ENCODE measurements around the gene PTPN6.

PTPN6 gene

GRCh38 chr12:6942331-6942665, 8.9 kb upstream of the PTPN6 start:
- FAIRE-seq: no peak

GRCh38 chr12:6943389-6943721, 7.8 kb upstream of the PTPN6 start:
- FAIRE-seq: peak; percentile 97

GRCh38 chr12:6943722-6944380, 7.3 kb upstream of the PTPN6 start, which contains the start of the genes C12orf57 and RNU7-1:
C12orf57 (plus strand) TSS chr12:6944022; CDS start chr12:6944122, 100 bp downstream.
RNU7-1 (plus strand) TSS chr12:6943816.
- no peak for FAIRE-seq

- FAIRE-seq: peak; percentile 87
Observed at GRCh38 chr12:6944381-6945186, 6.6 kb upstream of the PTPN6 start.

GRCh38 chr12:6945613-6946012, 5.5 kb upstream of the PTPN6 start:
- FAIRE-seq: no peak

GRCh38 chr12:6946033-6946919, 4.9 kb upstream of the PTPN6 start:
- FAIRE-seq: no peak

- FAIRE-seq: no peak
Observed at GRCh38 chr12:6946920-6947374, 4.2 kb upstream of the PTPN6 start.

GRCh38 chr12:6947615-6948014, 3.5 kb upstream of the PTPN6 start:
- FAIRE-seq: no peak

GRCh38 chr12:6948873-6949594, 2.1 kb upstream of the PTPN6 start:
- no peak for FAIRE-seq

GRCh38 chr12:6950401-6950801, 755 bp upstream of the PTPN6 start:
- no peak for FAIRE-seq

GRCh38 chr12:6951551-6952120, 480 bp downstream of the PTPN6 start:
- no peak for FAIRE-seq

GRCh38 chr12:6952121-6952862, 1.1 kb downstream of the PTPN6 start:
- FAIRE-seq: no peak

GRCh38 chr12:6952863-6953441, 1.8 kb downstream of the PTPN6 start:
- FAIRE-seq: no peak

GRCh38 chr12:6953442-6954315, 2.5 kb downstream of the PTPN6 start:
- FAIRE-seq: no peak

- FAIRE-seq: no peak
Observed at GRCh38 chr12:6954316-6955107, 3.4 kb downstream of the PTPN6 start.

- FAIRE-seq: no peak
Observed at GRCh38 chr12:6955108-6956020, 4.2 kb downstream of the PTPN6 start.

- FAIRE-seq: no peak
Observed at GRCh38 chr12:6956021-6956727, 5.0 kb downstream of the PTPN6 start.
